ENCODE data around the gene SLC46A3. TPM values are rescaled to one million over a fixed set of nuclear protein-coding genes. Genes with fewer than 3 reads are reported as not detected.
"Not testable (repeated sequence)": the region's sequence is repeated elsewhere in the genome, so short reads cannot be mapped to it uniquely, and the experiment has no call there.

SLC46A3 gene
- total and polyA plus RNA-seq, 10 of the 15 experiments (the other 5 are each of a cell fraction or from before 2014, with no cell fraction given), result 2.9 to 15.6 (median 9.4) TPM

- SMC1A ChIA-PET (ENCODE audit: uncharacterized antibody, unreplicated experiment); ATAC-seq; H3K36me3 ChIP-seq (ENCODE audit: control insufficient read depth in 2 of 2, insufficient read depth in 2 of 2, low read length in 1 of 2); FAIRE-seq; H2AFZ ChIP-seq (ENCODE audit: control insufficient read depth, low read depth, low read length); BruUV-seq (replicated peaks); CTCF ChIA-PET; RAD21 ChIA-PET (ENCODE audit: unreplicated experiment); POLR2A ChIA-PET; H4K20me1 ChIP-seq (ENCODE audit: control insufficient read depth, insufficient read depth); H3K27me3 ChIP-seq (replicated peaks in 1 of 2; ENCODE audit: control insufficient read depth in 2 of 2, insufficient read depth in 2 of 2, low read length in 1 of 2); H3K9me3 ChIP-seq (replicated peaks; ENCODE audit: control insufficient read depth, insufficient read depth, low read length); H3K79me2 ChIP-seq (ENCODE audit: control insufficient read depth, insufficient read depth, low read length); H3K27ac ChIP-seq (ENCODE audit: control insufficient read depth, insufficient read depth); H3K9ac ChIP-seq (ENCODE audit: control insufficient read depth, insufficient read depth, low read length); H3K4me1 ChIP-seq (ENCODE audit: control insufficient read depth, insufficient read depth, low read length); DNase-seq (ENCODE audit: low read depth, low spot score); H3K4me3 ChIP-seq; intact Hi-C loops (cut with micrococcal nuclease; ENCODE audit: unreplicated experiment); H3K4me2 ChIP-seq (ENCODE audit: control insufficient read depth, insufficient read depth): not testable (repeated sequence)
- in situ Hi-C loops (cut with MboI), result loop anchor here (5.0 kb wide), 1 partner anchor 114 kb away; no protein-coding TSS in a partner anchor
- 97% methylated on average over 8 of the region's 8 CpGs for WGBS (ENCODE audit: insufficient coverage, insufficient replicate concordance, low lambda C conversion rate, missing lambda C conversion rate)
Measured at GRCh38 chr13:28683169-28683568, 35.6 kb downstream of the SLC46A3 start.

- TF ChIP-seq ZBED1 (IDR thresholded peaks at IDR 0.05; ENCODE audit: borderline replicate concordance) (no peak), ATF7 (IDR thresholded peaks at IDR 0.05; ENCODE audit: low read depth) (no peak), ATF3 (IDR thresholded peaks at IDR 0.05; ENCODE audit: borderline replicate concordance, extremely low read depth, low read depth, low read length) (no peak), POU2F2 (IDR thresholded peaks at IDR 0.05; ENCODE audit: borderline replicate concordance, low read depth, low read length) (no peak)
- ChIA-PET POLR2A (no interaction called here), SMC1A (ENCODE audit: uncharacterized antibody, unreplicated experiment) (interaction anchor here (0.9 to 1.7 kb wide), 6 partner anchors 10 to 271 kb away, joined by 3 to 5 read pairs (median 3); no protein-coding TSS in a partner anchor), CTCF (interaction anchor here (1.1 to 2.3 kb wide), 3 partner anchors 12 to 116 kb away, joined by 3 to 10 read pairs (median 7); no protein-coding TSS in a partner anchor), RAD21 (ENCODE audit: unreplicated experiment) (interaction anchor here (1.2 to 2.9 kb wide), 2 partner anchors 112 to 115 kb away, joined by 4 to 12 read pairs; no protein-coding TSS in a partner anchor)
- DNase-seq (ENCODE audit: low read depth, low spot score), result no peak
- no peak for FAIRE-seq
- H3K4me3 ChIP-seq, result no peak overlapping the region
- no peak overlapping the region for H3K27ac ChIP-seq (ENCODE audit: control insufficient read depth, insufficient read depth)
- WGBS (ENCODE audit: insufficient coverage, insufficient replicate concordance, low lambda C conversion rate, missing lambda C conversion rate), result 95% methylated on average over 2 of the region's 2 CpGs
- H2AFZ ChIP-seq (ENCODE audit: control insufficient read depth, low read depth, low read length), result no peak overlapping the region
- H3K79me2 ChIP-seq (ENCODE audit: control insufficient read depth, insufficient read depth, low read length), result no peaks in the 10 kb centered on the region
- in situ Hi-C loops (cut with MboI), result loop anchor here (5.0 kb wide), 1 partner anchor 117 kb away; no protein-coding TSS in a partner anchor
- intact Hi-C loops (cut with micrococcal nuclease; ENCODE audit: unreplicated experiment), result no loop called here
- H4K20me1 ChIP-seq (ENCODE audit: control insufficient read depth, insufficient read depth), result no peaks in the 10 kb centered on the region
- H3K36me3 ChIP-seq (ENCODE audit: control insufficient read depth in 2 of 2, insufficient read depth in 2 of 2, low read length in 1 of 2), result peaks cover 7 to 14% of the 10 kb centered on the region in 2 experiments
- H3K27me3 ChIP-seq (replicated peaks in 1 of 2; ENCODE audit: control insufficient read depth in 2 of 2, insufficient read depth in 2 of 2, low read length in 1 of 2), result no peaks in the 10 kb centered on the region
- H3K9ac ChIP-seq (ENCODE audit: control insufficient read depth, insufficient read depth, low read length), result no peak overlapping the region
- H3K9me3 ChIP-seq (replicated peaks; ENCODE audit: control insufficient read depth, insufficient read depth, low read length), result no peaks in the 10 kb centered on the region
- ATAC-seq, result no peak
- H3K4me1 ChIP-seq (ENCODE audit: control insufficient read depth, insufficient read depth, low read length), result no peaks in the 10 kb centered on the region
- no TSS peak for BruUV-seq (replicated peaks)
- H3K4me2 ChIP-seq (ENCODE audit: control insufficient read depth, insufficient read depth), result no peak overlapping the region
Measured at GRCh38 chr13:28680541-28680940, 38.2 kb downstream of the SLC46A3 start.

All from GM12878 (cell line).